Lower leg skin (tissue), 3 donors: ENCODE data around the gene TOR4A.

Experiments used
- POLR2A ChIP-seq, 2 donors: fragments of 450-650 bp; IDR thresholded peaks; one replicate each; pipeline ENCODE4 v1.6.1; 2016 to 2017; ENCODE audit warnings: antibody characterized with exemption in 2 of 2, mild to moderate bottlenecking in 1 of 2, moderate library complexity in 1 of 2
- TF ChIP-seq, protein P1 (sequence below), 3 donors: fragments of 450-650 bp; IDR thresholded peaks; one replicate each; pipeline ENCODE4 v1.5.1; 2016; ENCODE audit warnings: antibody characterized with exemption in 3 of 3, mild to moderate bottlenecking in 3 of 3, moderate library complexity in 2 of 3

DNA sequence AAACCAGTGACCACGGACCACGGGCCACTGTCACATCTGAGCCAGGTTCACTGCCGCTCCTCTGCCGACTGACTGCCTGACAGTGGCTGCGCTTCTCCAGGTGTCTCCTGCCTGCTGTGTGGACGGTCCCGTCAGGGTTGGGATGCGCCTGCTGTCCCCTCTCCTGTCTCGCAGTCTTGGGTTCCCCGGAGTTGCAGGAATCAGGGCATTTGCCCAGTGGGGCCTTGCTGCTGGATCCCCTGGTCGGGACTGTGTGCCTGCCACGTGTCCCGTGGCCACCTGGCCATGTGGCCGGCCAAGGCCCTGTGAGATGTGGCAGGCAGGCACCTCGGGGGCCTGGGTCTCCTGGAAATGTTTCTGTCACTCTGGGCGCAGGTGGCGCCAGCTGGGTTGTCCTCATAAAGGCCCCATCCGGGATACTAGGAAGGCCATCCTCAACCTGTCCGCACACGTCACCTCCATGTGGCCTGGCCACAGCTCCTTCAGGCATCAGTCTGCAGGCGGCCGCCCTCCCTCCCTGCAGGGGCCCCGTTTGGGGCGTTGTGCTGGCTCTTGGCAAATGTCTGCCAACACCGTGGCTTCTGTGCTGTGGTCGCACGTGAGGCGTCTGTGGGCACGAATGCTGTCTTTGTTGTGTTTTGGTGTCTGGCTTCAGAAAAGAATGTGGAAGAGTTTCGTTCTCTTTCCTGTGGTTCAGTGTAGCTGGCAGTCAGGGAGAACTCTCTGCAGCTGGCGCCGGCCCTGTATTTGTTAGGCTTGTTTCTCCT is 6.4 kb upstream of the TOR4A start:
- TF ChIP-seq, protein P1, sequence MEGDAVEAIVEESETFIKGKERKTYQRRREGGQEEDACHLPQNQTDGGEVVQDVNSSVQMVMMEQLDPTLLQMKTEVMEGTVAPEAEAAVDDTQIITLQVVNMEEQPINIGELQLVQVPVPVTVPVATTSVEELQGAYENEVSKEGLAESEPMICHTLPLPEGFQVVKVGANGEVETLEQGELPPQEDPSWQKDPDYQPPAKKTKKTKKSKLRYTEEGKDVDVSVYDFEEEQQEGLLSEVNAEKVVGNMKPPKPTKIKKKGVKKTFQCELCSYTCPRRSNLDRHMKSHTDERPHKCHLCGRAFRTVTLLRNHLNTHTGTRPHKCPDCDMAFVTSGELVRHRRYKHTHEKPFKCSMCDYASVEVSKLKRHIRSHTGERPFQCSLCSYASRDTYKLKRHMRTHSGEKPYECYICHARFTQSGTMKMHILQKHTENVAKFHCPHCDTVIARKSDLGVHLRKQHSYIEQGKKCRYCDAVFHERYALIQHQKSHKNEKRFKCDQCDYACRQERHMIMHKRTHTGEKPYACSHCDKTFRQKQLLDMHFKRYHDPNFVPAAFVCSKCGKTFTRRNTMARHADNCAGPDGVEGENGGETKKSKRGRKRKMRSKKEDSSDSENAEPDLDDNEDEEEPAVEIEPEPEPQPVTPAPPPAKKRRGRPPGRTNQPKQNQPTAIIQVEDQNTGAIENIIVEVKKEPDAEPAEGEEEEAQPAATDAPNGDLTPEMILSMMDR (IDR thresholded peaks at IDR 0.05), result no peak
- TF ChIP-seq POLR2A (IDR thresholded peaks at IDR 0.05), result no peak
